Amniotic epithelial cell (primary cell): Measurements from ENCODE around the gene HOTAIR.

Experiments used
- DNase-seq: peaks from one replicate; pipeline ENCODE4 v3.0.0-alpha.2; 2010; ENCODE audit warnings: low read depth

The HOTAIR gene

GRCh38 chr12:53975064-53975471, 314 bp upstream of the HOTAIR start:
- DNase-seq = no peak

- no peak for DNase-seq
These were observed 1.3 kb downstream of the HOTAIR start for GRCh38 chr12:53973236-53974042.

- no peak for DNase-seq
These were observed 2.0 kb downstream of the HOTAIR start, which contains the start of gene HOXC11 for GRCh38 chr12:53972722-53973235. Gene HOXC11, plus strand, starts transcription at chr12:53973126. Its CDS starts 116 bp downstream, at chr12:53973242.

GRCh38 chr12:53972152-53972702, 2.5 kb downstream of the HOTAIR start:
- peak; percentile 18 for DNase-seq

- no peak for DNase-seq
These were observed 3.1 kb downstream of the HOTAIR start for GRCh38 chr12:53971686-53972085.

GRCh38 chr12:53971129-53971528, 3.6 kb downstream of the HOTAIR start:
- no peak for DNase-seq

GRCh38 chr12:53970451-53970850, 4.3 kb downstream of the HOTAIR start:
- no peak for DNase-seq

- no peak for DNase-seq
These were observed 5.0 kb downstream of the HOTAIR start for GRCh38 chr12:53969588-53970259.

- no peak for DNase-seq
These were observed 6.3 kb downstream of the HOTAIR start for GRCh38 chr12:53968214-53969127.

GRCh38 chr12:53967421-53967925, 7.3 kb downstream of the HOTAIR start:
- DNase-seq = no peak

- no peak for DNase-seq
These were observed 8.2 kb downstream of the HOTAIR start for GRCh38 chr12:53966385-53967133.

- no peak for DNase-seq
These were observed 8.7 kb downstream of the HOTAIR start for GRCh38 chr12:53966085-53966384.

- no peak for DNase-seq
These were observed 9.3 kb downstream of the HOTAIR start for GRCh38 chr12:53965281-53966084.

GRCh38 chr12:53964315-53964713, 10.4 kb downstream of the HOTAIR start:
- DNase-seq = no peak

GRCh38 chr12:53963434-53964314, 11.1 kb downstream of the HOTAIR start:
- no peak for DNase-seq

GRCh38 chr12:53963005-53963404, 11.7 kb downstream of the HOTAIR start:
- no peak for DNase-seq

GRCh38 chr12:53961025-53961761, 13.6 kb downstream of the HOTAIR start:
- DNase-seq = no peak
